Activated CD8-positive, alpha-beta memory T cell treated with anti-CD3 and anti-CD28 coated beads, Interleukin-2, amount 50 U/mL, for 24 hours (primary cell): ENCODE results near the gene KLHDC7B.

Source experiments
- DNase-seq: peaks from one replicate; pipeline ENCODE4 v3.0.0-alpha.2; 2020; ENCODE audit errors: extremely low read depth

KLHDC7B gene

DNA sequence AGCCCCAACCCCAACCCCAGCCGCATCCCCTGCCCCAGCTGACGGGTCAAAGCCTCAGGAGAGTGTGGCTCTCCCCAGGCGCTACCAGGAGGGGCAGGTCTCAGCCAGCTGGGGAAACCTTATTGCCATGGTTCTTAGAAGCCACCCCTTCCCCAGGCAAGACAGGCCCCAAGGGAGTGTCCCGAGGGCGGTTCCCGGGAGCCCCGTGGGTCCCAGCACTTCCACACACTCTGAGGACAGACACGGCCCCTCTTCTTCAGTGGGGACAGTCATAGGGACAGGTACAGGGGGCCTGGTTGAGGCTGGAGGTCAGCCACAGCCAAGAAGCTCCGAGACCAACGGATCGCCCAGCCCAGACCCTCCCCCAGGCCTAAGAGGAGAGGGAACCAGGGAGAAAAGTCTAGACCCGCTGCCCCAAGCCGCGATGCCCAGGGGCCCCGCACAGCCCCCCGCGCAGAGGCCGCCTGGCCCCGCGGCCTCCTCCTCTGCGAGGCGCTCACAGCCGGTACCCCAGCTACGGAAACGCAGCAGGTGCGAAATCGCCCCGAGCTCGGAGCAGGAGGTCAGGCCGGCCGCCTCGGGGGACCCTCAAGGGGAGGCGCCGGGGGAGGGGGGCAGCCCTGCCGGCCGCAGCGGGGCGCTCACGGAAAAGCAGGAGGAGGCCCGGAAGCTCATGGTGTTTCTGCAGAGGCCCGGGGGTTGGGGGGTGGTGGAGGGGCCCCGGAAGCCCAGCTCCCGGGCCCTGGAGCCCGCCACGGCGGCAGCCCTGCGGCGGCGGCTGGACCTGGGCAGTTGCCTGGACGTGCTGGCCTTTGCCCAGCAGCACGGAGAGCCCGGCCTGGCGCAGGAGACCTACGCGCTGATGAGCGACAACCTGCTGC lies 2.6 kb downstream of the KLHDC7B start:
- no peak for DNase-seq

DNA sequence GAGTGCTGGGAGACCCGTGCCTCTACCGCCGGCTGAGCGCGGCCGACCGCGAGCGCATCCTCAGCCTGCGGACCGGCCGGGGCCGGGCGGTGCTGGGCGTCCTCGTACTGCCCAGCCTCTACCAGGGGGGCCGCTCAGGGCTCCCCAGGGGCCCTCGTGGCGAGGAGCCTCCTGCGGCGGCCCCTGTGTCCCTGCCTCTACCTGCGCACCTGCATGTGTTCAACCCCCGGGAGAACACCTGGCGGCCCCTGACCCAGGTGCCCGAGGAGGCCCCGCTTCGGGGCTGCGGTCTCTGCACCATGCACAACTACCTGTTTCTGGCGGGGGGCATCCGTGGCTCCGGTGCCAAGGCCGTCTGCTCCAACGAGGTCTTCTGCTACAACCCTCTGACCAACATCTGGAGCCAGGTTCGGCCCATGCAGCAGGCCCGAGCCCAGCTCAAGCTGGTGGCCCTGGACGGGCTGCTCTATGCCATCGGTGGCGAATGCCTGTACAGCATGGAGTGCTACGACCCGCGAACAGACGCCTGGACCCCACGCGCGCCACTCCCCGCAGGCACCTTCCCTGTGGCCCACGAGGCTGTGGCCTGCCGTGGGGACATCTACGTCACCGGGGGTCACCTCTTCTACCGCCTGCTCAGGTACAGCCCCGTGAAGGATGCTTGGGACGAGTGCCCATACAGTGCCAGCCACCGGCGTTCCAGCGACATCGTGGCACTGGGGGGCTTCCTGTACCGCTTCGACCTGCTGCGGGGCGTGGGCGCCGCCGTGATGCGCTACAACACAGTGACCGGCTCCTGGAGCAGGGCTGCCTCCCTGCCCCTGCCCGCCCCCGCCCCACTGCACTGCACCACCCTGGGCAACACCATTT lies 3.5 kb downstream of the KLHDC7B start:
- no peak for DNase-seq

DNA sequence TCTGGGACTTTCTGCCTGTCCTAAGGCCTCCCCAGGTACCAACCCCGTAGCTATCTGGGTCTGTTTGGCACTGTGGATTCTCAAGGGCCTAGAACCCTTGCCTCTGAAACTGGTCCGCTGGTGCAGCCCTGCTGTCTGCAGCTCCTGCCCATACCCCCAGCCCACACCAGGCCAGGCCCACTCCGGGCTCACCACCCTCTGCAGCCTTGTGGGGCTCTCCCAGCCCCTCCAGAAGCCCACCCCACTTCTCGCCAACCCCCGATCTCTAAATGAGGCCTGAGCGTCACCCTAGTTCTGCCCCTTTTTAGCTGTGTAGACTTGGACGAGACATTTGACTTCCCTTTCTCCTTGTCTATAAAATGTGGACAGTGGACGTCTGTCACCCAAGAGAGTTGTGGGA lies 4.7 kb downstream of the KLHDC7B start:
- DNase-seq, result no peak

DNA sequence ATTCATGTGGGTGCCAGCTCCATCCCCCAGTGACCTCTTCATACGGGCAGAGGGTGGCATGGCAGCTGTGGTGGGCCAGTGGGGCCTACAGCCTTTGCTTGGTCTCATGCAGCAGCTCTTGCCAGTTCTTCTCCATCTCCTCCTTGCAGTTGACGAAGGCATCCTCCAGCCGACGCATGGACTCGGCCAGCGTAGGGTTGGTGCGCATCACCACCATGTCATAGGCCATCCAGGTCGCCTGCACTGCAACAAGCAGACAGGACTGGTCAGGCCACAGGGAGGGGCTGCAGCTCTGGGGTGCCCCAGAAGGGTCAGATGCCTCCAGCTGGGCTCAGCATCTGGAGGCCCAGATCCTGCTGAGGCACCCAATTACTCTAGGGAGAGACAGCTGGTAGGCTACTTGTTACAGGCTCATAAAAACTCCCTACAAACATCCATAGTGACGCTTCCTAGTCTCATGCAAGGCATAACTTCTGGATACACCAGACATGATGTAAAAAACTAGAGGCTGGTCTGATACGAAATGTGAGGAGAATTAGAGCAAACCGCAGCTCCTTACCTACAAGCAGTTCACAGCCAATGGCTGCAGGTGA lies 5.6 kb downstream of the KLHDC7B start:
- no peak for DNase-seq

DNA sequence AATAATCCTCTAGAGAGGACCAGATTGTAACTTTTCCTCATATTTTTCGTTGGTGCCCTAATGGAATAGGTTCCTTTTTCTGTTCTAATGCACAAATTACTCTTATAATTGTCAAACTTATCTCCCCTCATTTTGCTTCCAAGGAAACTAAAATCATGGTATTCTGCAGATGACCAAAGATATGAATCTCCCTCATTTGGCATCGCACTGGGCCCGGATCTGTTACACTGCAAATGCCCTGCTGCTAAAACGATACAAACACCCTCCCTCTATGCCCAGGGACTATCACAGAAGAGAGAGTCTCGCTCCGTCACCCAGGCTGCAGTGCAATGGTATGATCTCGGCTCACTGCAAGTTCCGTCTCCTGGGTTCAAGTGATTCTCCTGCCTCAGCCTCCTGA lies 7.6 kb downstream of the KLHDC7B start:
- DNase-seq, result no peak

DNA sequence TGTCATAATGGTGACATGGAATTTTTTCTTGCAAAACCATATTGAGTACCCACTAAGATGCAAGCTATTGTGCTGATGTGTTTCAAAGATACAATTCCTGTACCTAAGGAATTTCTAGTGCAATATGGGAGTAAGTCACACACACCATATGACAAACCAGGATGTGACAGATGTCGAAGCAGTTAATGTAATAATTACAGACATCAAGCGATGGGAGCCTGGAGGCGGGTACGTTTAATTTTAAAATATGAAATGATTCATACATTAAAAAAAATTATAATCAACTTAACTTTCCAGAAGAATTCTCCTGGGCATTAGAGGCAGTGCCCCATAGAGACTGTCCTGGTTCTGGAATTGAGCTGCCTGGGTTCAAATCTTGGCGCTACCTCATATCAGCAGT lies 11.0 kb downstream of the KLHDC7B start:
- no peak for DNase-seq

DNA sequence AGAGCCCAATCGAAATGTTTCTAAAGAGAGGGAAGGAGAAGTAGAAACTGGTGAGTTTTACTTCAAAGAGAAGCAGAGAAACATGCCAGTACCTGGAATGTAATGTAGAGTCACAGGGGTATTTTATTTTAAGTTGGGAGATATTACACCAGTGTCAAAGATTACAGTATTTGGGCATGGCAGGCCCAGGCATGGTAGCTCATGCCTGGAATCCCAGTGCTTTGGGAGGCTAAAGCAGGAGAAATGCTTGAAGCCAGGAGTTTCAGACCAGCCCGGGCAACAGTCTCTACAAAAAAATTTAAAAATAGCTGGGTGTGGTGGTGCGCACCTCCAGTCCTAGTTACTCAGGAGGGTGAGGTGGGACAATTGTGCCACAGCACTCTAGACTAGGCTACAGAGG lies 14.3 kb downstream of the KLHDC7B start:
- no peak for DNase-seq

DNA sequence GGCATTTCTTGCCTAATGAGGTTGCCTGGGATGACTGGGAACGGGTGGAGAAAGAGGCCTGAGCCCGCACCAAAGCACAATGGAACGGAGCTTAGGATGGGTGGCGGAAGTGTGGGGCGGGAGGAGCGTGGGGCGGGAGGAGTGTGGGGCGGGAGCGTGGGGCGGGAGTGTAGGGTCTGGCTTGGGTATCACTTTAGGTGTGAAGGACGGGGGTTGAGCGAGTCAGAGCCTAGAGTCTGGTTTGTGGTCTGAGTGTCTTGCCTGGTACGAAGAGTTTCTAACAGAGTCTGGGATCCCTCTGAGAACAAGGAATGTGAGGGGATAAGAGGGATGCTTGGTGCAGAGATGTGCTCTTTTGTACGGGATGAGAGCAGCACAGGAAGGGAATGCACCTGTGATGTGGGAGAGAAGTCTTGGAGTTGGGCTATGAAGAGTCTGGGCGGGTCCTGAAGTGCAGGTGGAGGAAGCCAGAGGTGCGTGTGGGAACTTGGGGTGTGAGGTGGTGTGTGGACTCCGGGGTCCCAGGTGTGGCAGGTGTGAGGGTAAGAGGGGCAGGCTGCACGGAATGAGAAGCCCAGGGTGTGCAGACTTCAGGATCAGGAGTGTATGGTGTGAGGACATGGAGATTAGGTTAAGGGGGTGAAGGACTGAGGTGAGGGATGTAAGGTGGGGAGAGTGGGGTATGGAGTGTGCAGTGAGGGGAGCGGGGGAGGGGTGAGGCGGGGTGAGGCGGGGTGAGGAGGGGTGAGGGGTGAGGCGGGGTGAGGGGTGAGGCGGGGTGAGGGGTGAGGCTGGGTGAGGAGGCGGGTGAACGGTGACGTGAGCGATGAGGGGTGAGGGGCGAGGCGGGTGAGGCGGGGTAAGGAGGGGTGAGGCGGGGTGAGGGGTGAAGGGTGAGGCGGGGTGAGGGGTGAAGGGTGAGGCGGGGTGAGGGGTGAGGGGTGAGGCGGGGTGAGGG lies 16.0 kb downstream of the KLHDC7B start:
- DNase-seq, result no peak

DNA sequence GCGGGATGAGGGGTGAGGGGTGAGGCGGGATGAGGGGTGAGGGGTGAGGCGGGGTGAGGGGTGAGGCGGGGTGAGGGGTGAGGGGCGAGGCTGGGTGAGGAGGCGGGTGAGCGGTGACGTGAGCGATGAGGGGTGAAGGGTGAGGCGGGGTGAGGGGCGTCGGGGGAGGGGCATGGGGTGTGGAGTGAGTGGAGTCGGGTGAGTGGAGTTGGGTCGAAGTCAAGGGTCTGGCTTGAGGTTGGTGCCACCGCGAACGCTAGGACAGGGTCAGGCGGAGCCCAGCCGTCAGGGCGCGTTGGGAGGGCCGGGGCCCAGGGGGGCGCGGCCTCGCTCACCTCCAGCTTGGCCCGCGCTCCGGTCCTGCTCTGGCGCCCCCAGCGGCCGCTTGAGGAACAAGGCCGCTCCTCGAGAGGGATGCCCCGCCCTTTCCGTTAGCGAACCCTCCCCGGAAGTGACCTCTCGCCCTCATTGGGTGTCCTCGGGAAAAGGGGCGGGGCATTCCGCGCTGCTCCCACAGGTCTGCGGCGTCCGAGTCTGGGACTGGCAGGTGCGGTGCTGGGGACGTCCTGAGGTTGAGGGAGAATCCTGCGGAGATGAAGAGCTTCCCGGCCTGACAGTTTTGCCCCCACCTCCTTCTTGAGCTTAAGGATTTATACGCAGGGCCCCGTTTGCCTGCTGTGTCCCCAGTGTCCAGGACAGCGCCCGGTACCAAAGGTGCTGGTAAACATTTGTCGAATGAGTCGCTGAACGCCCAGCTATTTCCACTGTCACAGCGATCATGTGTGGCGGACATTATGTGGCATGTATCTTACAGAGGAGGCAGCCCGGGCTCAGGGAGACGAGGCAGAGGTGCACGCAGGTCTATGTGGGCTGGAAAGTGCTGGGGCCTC lies 17.1 kb downstream of the KLHDC7B start, which contains the start of gene SYCE3:
Gene SYCE3, minus strand, starts transcription at position 397 of the 890 bp plus-strand sequence. CDS start 6,514 bp downstream, outside the sequence.
- DNase-seq, result peak; percentile 90

DNA sequence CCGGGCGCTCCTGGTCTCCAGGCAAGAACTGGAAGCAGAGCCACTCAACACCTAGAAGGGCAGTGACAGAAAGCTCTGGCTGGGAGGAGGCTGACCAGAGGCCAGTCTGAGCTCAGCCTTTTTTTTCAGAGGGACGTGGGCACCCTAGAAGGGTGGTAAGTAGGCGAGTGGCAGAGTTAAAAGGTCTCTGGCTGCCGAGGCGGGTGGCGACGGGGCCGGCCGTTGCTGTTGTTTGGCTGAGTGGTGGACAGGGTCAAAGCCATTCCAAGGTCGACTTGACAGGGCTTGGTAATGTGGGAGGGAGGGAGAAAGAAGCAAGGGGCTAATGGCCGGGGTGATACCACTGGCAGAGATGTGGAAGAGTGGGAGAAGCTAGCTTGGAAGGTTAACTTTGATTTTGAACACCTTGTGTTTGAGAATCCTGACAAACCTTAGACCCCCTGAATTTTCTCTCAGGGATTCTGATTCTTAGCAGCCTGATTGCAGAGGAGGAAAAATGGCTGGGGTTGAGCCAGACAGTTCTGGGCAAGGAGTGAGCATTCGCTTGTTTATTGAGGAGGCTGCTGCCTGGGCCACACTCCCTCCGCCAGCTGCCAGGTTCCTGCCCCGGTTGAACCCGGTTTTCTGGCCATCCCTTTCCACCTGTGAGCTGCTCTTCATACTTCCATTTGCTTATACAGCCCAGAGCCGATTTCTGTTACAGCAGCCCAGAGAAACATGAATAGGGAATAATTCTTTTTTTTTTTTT lies 17.9 kb downstream of the KLHDC7B start:
- DNase-seq, result no peak

DNA sequence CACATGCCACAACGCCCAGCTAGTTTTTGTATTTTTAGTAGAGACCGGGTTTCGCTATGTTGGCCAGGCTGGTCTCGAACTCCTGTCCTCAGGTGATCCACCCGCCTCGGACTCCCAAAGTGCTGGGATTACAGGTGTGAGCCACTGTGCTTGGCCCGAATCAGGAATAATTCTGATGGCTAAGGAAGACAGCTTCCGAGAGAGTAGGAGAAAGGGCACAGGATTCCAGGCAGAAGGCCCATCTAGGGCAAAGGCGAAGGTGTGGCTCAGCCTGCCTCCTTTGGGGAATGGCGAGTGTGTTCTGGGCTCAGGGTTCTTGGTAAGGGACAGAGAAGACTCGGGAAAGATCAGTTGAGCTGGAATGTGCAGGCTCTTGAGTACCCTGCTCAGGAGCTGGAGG lies 18.6 kb downstream of the KLHDC7B start:
- DNase-seq, result no peak

DNA sequence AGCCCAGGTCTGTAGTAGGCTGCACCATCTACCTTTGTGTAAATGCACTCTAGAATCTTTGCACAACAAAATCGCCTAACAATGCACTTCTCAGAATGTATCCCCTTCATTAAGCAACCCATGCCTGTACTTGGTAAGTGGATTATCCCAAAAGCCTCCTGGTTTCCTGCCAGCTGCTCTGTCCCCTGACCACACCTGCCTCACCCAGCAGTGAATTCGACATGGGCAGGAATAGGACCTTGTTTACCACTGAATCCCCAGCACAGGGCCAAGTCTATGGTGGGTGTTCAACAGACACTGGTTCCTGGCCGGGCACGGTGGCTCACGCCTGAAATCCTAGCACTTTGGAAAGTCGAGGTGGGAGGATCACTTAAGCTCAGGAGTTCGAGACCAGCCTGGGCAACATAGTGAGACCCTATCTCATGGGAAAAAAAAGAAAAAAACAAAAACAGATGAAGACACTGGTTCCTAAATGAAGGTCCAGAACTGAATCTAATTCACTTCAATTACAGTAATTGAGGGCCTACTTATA lies 22.1 kb downstream of the KLHDC7B start:
- no peak for DNase-seq

DNA sequence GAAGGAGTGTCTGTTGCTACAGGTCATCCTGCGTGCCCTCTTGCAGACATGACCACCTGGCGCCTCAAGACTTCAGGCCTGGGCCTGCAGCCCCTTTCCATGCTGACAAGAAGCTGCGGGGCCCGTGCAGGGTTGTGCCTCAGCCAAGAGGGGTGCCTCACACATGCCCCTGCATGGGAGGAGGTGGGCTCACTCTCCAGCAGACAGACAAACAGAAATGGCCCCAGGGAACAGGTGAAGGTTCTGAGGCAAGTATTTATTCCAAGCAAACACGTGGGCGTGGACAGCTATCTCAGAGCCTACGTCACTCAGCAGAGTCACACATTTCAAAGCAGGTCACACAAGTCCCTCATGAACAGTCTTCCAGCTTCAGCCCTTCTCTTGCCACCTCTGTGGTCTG lies 22.9 kb downstream of the KLHDC7B start:
- DNase-seq, result no peak

DNA sequence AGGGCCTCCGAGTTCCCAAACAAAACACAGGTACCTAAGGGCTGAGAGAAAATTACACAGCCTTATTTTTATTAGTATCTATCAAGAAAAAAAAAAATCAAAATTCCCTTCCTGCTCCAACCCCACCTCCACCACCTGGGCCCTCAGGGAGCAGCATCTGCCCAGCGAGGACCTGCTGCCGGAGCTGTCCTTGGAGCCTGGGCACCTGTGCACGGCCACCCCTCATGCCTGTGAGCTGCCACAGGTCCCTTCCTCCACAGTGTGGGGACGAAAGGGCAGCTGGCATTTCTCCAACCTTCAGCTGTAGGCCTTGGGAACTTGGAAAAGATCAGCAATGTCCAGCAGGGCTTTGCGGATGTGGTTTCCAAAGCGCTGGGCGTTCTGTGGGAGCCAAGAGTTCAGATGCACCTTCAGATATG lies 23.4 kb downstream of the KLHDC7B start:
- no peak for DNase-seq

DNA sequence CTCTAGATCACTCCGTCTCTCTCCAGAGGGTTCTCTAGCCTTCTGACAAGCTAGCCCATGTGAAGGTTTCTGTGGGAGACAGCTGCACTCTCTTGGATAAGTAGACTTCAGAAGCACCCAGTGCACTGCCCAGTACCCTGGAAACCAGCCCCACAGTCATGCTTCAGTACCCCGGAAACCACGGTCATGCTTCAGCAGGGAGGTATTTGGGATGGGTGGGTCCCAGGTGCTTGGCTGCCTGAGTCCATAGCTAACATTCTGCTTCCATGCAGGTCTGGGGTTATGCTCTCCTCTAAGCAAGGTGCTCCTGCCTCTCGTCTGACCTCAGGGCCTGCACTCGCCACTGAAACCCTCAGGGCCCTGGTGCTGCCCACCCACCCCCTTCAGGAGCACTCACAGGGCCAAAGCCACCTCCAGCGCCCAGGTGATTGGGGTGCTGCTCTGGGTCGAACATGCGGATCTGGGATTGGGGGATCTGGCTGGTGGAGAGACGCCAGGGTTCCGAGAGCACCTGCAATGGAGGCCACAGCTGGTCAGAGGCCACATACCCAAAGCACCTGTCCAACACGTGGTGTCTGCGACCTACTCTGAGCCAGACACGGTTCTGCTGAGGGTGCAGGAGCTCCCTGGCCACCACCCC lies 24.3 kb downstream of the KLHDC7B start:
- DNase-seq, result no peak

DNA sequence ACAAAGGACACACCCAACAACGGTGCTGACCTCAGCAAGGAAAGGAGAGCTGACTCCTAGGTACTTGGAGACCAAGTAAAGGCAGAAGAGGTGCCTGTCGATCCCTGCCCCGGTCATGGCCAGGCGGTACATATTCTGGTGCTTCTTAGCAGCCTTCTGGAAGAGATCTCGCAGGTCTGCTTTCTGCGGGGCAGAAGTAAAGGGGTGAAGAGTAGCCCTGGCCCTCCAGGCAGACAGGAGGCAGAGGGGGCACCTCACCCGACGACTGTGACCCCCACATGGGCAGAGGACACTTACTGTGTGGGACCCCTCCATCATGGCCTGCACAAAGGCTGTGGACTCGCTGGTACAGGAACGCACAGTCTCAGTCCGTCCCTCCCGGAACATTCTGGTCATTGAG lies 25.2 kb downstream of the KLHDC7B start:
- no peak for DNase-seq

DNA sequence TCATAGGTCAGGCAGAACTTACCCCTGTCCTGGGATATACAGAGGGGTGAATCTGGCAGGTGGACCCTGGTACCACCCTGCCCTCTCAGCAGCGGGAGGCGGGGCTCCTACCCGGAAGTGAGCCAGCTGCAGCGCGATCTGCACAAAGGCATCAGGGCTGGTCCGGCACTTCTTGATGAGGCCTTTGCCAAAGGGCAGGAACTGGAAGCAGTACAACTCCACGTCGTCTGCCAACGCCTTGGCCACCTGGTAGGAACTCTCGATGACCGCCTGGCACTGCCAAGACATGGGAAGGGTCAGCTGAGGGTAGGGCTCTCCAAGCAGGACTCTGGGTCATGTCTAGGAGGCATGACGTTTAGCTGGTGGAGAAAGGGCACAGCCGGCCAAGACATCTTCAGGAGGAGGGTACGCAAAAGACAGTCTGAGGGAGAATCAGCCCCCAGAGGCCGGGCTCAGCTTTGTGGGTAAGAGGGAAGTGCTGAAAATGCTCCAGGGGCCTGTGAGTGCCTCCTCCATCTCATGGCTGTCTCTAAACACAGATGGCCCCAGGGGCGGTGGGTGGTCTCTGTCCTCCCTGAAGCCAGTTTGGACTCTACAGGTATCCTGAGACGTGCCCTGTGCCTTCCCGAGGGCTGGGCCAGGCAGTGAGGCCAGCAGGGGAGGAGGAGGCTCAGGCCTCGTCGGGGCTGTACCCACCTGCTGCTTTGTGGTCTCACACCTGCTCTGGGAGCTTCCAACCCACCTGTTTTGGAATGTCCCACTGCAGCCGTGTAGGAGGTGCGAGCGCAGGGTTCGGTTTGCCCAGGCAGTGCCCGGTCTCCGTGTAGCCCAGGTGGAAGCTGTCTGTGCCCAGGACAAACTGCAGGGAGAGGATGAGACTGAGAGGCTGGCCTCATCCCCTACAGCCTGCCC lies 25.8 kb downstream of the KLHDC7B start:
- no peak for DNase-seq

DNA sequence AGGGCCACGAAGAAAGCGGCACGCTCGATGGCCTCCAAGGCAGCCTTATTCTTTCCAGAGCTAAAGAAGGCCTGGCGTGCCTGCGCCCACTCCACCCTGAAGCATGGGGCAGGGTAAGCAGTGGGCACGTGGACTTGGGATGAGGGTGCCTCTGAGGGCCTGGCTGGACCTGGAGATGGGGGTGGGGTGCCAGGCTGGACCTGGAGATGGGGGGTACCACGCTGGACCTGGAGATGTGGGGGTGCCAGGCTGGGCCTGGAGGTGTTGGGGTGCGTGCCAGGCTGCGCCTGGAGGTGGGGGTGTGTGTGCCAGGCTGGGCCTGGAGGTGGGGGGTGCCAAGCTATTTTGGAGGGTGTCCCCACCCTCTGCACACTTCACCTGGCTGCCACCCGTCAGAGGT lies 27.3 kb downstream of the KLHDC7B start:
- no peak for DNase-seq
